Thyroid gland (tissue), 4 donors: Measurements from ENCODE around the gene PKN1. TPM values are rescaled to one million over a fixed set of nuclear protein-coding genes. Genes with fewer than 3 reads are reported as not detected.

Experiments
- DNase-seq, 2 donors: peaks; one replicate each; pipeline ENCODE4 v3.0.0-alpha.2; 2019
- H3K27ac ChIP-seq, 3 donors: fragments of 200-600 bp; sonication (generic); 1 replicate in 2 of 3; 2 replicates in 1 of 3; pipeline ENCODE4 v1.5.1; 2016 to 2019; ENCODE audit warnings: mild to moderate bottlenecking in 1 of 3, moderate library complexity in 1 of 3
- H3K27me3 ChIP-seq: fragments of 200-600 bp; sonication (generic); one replicate; pipeline ENCODE4 v1.5.1; 2019
- H3K36me3 ChIP-seq, 2 donors: fragments of 200-600 bp; sonication (generic); one replicate each; pipeline ENCODE4 v1.5.1; 2016 to 2019
- H3K4me1 ChIP-seq, 2 donors: fragments of 200-600 bp; sonication (generic); one replicate each; pipeline ENCODE4 v1.5.1; 2017 to 2019
- H3K4me3 ChIP-seq, 3 donors: fragments of 200-600 bp; sonication (generic); replicated peaks in 1 of 3; 1 replicate in 2 of 3; 2 replicates in 1 of 3; pipeline ENCODE4 v1.5.1; 2016; ENCODE audit warnings: mild to moderate bottlenecking in 1 of 3
- H3K9me3 ChIP-seq: fragments of 200-600 bp; sonication (generic); one replicate; pipeline ENCODE4 v1.5.1; 2017
- POLR2A ChIP-seq, 2 donors: fragments of 450-650 bp; IDR thresholded peaks; one replicate each; pipeline ENCODE4 v1.6.1; 2017; ENCODE audit warnings: antibody characterized with exemption in 2 of 2, mild to moderate bottlenecking in 2 of 2, moderate library complexity in 1 of 2
- WGBS, 2 donors: methylation state at CpG; one replicate each; pipeline ENCODE4 v1.1.5; 2017; 5-methylcytosine and 5-hydroxymethylcytosine counted together
- intact Hi-C: fragments of 100-400 bp; cut with DNase I; formaldehyde crosslinking; loops from one replicate; pipeline ENCODE4 v1.15.1; 2023
- total RNA-seq, 4 donors: library from RNA; depleted of rRNA; stranded (reverse); fragments of >200 nt; gene quantifications; one replicate each; pipeline ENCODE4 v1.2.3, GENCODE V29; 2016
- TF ChIP-seq, protein P1 (sequence below), 6 experiments: fragments of 200-600 bp in 3 of 6; fragments of 450-650 bp in 3 of 6; sonication (generic) in 3 of 6; IDR thresholded peaks; one replicate each; pipeline ENCODE4 v1.5.1; 2016 to 2019; ENCODE audit warnings: antibody characterized with exemption in 6 of 6, mild to moderate bottlenecking in 2 of 6, inconsistent platforms in 1 of 6, moderate library complexity in 1 of 6

Gene PKN1
- total RNA-seq, 4 donors from 2014 or later: 66.5 to 79.8 (median 74.2) TPM

DNA sequence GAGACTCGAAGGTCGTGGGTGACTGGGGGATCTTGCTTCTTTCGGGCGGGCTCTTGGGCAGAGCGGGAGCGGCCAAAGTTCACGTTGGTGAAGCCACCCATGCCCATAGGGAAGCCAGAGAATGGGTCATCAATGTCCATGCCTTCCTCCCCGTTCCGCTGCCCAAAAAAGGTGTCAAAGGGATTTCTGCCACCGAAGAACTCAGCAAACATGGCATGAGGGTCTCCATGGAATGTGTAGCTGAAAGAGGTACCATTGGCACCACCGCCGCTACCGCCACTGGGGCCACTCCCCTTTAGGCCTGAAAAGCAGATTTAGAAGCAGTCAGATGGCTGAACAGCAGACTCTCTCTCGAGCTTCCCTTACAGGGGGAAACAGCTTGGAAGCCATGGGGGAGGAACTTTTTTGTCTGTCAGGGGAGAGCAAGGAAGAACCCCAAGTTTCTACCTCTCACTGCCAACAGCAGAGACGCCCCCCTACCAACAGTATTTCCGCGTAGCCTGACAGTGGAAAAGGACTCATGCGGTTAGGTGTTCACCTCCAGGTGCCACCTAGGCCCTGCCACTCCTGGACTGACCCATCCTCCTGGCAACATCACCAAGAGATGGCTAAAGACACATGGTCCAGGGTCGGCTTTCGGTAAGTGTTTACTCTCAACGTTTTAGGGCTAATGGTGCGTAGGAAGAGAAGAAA lies 83.8 kb downstream of the PKN1 start:
- intact Hi-C loops: no loop called here
- Histone ChIP-seq H3K27ac (peak overlapping the region; percentile 99 to 100 (median 100)), H3K27me3 (no peaks in the 10 kb centered on the region), H3K4me3 (peak overlapping the region in 2 of 3 donors; percentile 92 to 99), H3K9me3 (no peaks in the 10 kb centered on the region), H3K36me3 (peaks cover 17 to 23% of the 10 kb centered on the region in 2 donors), H3K4me1 (peaks cover 19 to 34% of the 10 kb centered on the region in 2 donors)
- TF ChIP-seq, protein P1, sequence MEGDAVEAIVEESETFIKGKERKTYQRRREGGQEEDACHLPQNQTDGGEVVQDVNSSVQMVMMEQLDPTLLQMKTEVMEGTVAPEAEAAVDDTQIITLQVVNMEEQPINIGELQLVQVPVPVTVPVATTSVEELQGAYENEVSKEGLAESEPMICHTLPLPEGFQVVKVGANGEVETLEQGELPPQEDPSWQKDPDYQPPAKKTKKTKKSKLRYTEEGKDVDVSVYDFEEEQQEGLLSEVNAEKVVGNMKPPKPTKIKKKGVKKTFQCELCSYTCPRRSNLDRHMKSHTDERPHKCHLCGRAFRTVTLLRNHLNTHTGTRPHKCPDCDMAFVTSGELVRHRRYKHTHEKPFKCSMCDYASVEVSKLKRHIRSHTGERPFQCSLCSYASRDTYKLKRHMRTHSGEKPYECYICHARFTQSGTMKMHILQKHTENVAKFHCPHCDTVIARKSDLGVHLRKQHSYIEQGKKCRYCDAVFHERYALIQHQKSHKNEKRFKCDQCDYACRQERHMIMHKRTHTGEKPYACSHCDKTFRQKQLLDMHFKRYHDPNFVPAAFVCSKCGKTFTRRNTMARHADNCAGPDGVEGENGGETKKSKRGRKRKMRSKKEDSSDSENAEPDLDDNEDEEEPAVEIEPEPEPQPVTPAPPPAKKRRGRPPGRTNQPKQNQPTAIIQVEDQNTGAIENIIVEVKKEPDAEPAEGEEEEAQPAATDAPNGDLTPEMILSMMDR (IDR thresholded peaks at IDR 0.05): no peak
- TF ChIP-seq POLR2A (IDR thresholded peaks at IDR 0.05): no peak
- no peak for DNase-seq
- WGBS, 2 donors: 18 to 31% methylated on average over 16 to 22 of the region's 22 CpGs

DNA sequence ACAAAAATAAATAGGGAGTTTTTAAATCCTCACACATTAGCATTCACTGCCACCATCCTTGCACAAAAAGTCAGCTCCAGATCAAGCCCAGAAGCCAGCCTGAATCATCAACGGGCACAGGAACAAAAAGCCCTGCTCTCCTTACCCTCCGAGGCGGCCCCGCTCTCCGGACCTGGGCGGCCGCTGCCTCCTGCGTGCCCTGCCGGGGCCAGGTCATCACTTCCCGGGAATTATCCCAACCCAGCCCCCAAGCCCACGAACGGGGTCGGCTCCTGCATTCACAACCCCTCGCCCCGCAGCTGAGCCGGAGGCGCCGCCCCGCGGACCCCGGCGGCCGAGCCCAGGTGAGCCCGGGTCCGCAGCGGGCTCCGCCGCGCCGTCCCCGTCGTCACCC lies 84.3 kb downstream of the PKN1 start:
- Histone ChIP-seq H3K4me1 (peaks cover 19 to 34% of the 10 kb centered on the region in 2 donors), H3K27me3 (no peaks in the 10 kb centered on the region), H3K36me3 (peaks cover 17 to 23% of the 10 kb centered on the region in 2 donors), H3K9me3 (no peaks in the 10 kb centered on the region), H3K4me3 (peak overlapping the region; percentile 80 to 99 (median 92)), H3K27ac (peak overlapping the region; percentile 99 to 100 (median 100))
- intact Hi-C loops: no loop called here
- TF ChIP-seq, protein P1 (IDR thresholded peaks at IDR 0.05): no peak
- no peak for TF ChIP-seq POLR2A (IDR thresholded peaks at IDR 0.05)
- no peak for DNase-seq
- WGBS, 2 donors: 0 to 1% methylated on average over 10 to 24 of the region's 32 CpGs

DNA sequence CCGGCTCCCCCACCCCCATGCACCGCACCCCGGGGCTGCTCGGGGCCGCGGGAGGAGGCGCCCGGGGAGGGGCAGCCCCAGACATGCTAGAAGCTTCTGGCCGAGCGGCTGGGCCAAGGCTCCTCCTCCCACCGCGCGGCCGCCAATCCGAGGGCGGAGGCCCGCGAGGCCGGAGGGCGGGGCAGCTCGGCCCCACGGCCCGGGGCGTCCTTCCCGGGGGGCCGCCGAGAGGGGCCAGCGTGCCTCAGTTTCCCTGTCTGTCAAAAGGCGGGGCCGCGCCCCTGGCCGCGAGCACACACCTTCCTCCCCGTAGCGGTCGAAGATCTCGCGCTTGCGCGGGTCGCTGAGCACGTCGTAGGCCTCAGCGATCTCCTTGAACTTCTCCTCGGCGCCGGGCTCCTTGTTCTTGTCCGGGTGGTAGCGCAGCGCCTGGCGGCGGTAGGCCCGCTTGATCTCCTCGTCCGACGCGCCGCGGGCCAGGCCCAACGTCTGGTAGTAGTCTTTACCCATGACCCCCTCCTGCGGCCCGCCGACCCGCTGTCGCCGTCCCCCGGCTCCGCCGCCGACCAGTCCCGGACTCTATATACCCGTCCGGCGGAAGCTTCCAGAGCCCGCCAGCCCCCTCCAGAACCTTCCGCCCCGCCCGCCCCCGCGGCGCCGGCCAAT lies 84.9 kb downstream of the PKN1 start, which contains the start of gene DNAJB1:
DNAJB1 (minus strand) TSS at position 558 of the 666 bp plus-strand sequence; CDS start at position 510, 48 bp downstream.
- peaks cover 19 to 34% of the 10 kb centered on the region in 2 donors for H3K4me1 ChIP-seq
- peaks cover 17 to 23% of the 10 kb centered on the region in 2 donors for H3K36me3 ChIP-seq
- no peaks in the 10 kb centered on the region for H3K9me3 ChIP-seq
- peak within 1 kb of the TSS; percentile 99 to 100 (median 100) for H3K27ac ChIP-seq
- DNase-seq: peak; percentile 82
- TF ChIP-seq, protein P1 (IDR thresholded peaks at IDR 0.05): peak in 1 of 6 experiments; percentile 3
- peak; percentile 89 to 95 for TF ChIP-seq POLR2A (IDR thresholded peaks at IDR 0.05)
- H3K27me3 ChIP-seq: no peaks in the 10 kb centered on the region
- WGBS, 2 donors: 0% methylated on average over 4 to 46 of the region's 82 CpGs
- peak within 1 kb of the TSS; percentile 80 to 99 (median 92) for H3K4me3 ChIP-seq
- intact Hi-C loops: no loop called here

DNA sequence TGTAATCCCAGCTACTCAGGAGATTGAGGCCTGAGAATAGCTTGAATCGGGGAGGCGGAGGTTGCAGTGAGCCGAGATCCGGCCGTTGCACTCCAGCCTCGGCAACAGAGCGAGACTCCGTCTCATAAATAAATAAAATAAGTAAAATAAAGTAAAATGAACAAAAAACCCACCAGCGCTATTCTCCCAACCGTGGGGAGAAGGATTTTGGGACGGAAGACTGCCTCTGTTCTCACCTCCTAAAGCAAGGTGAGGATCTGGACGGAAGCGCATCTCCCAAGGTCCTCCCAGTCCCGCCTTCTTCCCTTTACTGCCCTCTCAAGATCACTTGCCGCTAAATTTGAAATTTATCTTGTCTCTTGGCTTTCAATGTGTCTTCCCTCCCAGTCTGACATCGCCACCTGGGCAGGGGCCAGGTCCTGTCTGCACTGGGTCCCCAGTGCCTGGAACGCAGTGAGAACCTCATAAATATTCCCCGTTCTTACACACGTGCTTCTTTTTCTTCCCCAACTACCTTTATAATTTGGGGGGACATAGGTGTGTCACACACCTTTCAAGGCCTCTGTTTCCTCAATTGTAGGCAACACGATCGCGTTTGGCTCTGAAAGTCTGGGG lies 86.2 kb downstream of the PKN1 start:
- peak overlapping the region; percentile 90 to 100 (median 91) for H3K27ac ChIP-seq
- no peaks in the 10 kb centered on the region for H3K27me3 ChIP-seq
- DNase-seq: no peak
- H3K4me1 ChIP-seq: peaks cover 19 to 34% of the 10 kb centered on the region in 2 donors
- intact Hi-C loops: no loop called here
- peaks cover 17 to 21% of the 10 kb centered on the region in 2 donors for H3K36me3 ChIP-seq
- 92 to 93% methylated on average over 22 of the region's 22 CpGs for WGBS, 2 donors
- no peak overlapping the region for H3K4me3 ChIP-seq
- no peak for TF ChIP-seq POLR2A (IDR thresholded peaks at IDR 0.05)
- TF ChIP-seq, protein P1 (IDR thresholded peaks at IDR 0.05): no peak
- no peaks in the 10 kb centered on the region for H3K9me3 ChIP-seq
